ENCODE measurements around the gene SLC26A11.

Gene SLC26A11

DNA sequence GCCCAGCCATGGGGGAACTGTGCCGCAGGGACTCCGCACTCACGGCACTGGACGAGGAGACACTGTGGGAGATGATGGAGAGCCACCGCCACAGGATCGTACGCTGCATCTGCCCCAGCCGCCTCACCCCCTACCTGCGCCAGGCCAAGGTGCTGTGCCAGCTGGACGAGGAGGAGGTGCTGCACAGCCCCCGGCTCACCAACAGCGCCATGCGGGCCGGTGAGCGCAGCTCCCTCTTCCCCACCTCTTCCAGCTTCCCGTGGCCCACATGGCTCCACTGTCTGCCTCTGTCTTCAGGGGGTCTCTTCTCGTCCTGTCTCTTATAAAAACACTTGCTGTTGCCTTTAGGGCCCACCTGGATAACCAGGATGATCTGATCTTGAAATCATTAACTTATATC, 38.8 kb upstream of the SLC26A11 start:
- no peak for TF ChIP-seq CTCF (conservative IDR thresholded peaks at IDR 0.05)
- H3K27ac ChIP-seq = no peak overlapping the region

DNA sequence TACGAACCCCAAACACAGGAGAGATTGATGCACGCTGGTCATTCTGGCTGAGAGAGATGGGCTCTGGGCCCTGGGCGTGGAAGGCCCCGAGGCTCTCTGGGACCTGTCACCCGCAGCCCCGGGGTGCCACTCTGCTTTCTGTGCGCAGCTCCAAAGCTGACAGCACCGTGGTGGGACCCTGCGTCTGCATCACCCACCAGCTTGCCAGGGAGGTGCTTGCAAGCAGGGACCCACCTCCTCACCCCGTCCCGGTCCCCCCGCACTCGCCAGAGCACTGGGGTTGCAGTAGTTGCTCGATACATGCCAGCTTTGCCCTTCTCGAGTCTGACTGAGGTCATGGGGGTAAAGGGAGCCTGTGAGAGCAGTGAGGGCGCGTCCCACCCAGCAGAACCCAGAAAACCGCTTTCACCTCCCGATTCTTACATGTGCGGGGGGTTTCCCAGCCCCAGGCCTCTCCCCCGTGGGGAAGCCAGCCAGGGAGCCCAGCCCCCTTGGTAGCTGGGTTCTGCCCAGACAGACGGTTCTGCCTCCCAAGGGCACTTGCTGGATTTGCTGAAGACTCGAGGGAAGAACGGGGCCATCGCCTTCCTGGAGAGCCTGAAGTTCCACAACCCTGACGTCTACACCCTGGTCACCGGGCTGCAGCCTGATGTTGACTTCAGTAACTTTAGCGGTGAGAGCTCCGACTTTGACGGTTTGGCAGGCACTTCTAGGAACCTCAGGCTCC, 37.9 kb upstream of the SLC26A11 start:
- no peak for TF ChIP-seq CTCF (conservative IDR thresholded peaks at IDR 0.05)
- H3K27ac ChIP-seq = no peak overlapping the region

- no peak overlapping the region for H3K27ac ChIP-seq
- TF ChIP-seq CTCF (conservative IDR thresholded peaks at IDR 0.05) = no peak
Measured at GRCh38 chr17:80182845-80183223, 37.4 kb upstream of the SLC26A11 start.

DNA sequence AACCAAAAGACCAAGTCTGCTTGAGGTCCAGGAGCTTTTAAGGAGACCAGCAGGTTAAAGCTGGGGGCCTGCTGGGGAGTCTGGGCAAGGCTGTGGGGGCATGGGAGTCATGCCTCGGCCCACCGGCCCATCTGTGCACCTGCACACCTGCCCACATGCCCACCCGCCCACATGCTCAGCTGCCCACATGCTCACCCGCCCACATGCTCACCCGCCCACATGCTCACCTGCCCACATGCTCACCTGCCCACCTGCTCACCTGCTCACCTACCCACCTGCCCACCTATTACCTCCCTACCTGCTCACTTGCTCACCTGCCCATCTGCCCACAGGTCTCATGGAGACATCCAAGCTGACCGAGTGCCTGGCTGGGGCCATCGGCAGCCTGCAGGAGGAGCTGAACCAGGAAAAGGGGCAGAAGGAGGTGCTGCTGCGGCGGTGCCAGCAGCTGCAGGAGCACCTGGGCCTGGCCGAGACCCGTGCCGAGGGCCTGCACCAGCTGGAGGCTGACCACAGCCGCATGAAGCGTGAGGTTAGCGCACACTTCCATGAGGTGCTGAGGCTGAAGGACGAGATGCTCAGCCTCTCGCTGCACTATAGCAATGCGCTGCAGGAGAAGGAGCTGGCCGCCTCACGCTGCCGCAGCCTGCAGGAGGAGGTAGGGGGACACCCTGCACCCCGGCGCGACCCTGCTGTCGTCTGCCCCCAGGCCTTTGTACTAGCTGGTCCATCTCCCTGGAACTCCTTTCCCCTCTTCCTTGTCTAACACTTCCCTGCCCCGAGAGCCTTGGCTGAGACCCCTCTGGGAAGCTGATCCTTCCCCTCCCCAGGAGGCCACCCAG, 36.4 kb upstream of the SLC26A11 start:
- no peak for TF ChIP-seq CTCF (conservative IDR thresholded peaks at IDR 0.05)
- H3K27ac ChIP-seq = no peak overlapping the region

- H3K27ac ChIP-seq = no peak overlapping the region
- no peak for TF ChIP-seq CTCF (conservative IDR thresholded peaks at IDR 0.05)
Measured at GRCh38 chr17:80184423-80184714, 35.9 kb upstream of the SLC26A11 start.

DNA sequence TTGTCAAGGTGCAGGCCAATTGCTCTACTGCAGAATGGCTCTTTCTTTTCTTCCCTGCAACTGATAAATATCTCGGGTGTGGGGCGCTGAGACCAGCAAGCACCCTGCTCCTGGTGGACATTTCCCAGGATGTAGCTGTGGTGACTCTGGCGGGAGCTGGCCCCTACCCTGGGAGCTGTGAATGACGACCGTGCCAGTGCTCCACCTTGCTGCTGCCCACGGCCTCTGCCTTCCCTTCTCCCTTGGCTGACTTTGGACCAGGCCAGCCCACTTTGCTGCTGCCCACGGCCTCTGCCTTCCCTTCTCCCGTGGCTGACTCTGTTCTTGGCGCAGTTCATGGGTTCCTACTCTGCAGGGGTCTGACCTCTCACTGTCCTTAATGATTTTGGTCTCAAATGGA, 34.3 kb upstream of the SLC26A11 start:
- H3K27ac ChIP-seq = no peak overlapping the region
- TF ChIP-seq CTCF (conservative IDR thresholded peaks at IDR 0.05) = no peak

- no peak overlapping the region; the same call in 1 of the 2 replicates for H3K27ac ChIP-seq
- no peak for TF ChIP-seq CTCF (conservative IDR thresholded peaks at IDR 0.05)
Measured at GRCh38 chr17:80187090-80187489, 33.1 kb upstream of the SLC26A11 start.
